GM10266 (cell line): Measurements from ENCODE around the gene DOCK3.
"Not testable (repeated sequence)": the region's sequence is repeated elsewhere in the genome, so short reads cannot be mapped to it uniquely, and the experiment has no call there.

Experiments used
- DNase-seq: peaks from one replicate; pipeline ENCODE4 v3.0.0; 2012; ENCODE audit errors: extremely low spot score
- CTCF ChIP-seq: IDR thresholded peaks from 2 replicates; pipeline ENCODE4 v1.5.1; 2012; ENCODE audit warnings: mild to moderate bottlenecking, low read depth; ENCODE audit not compliant: control insufficient read depth, insufficient read depth; ENCODE audit errors: missing control alignments

DOCK3 gene

GRCh38 chr3:50947419-50947818, 272.7 kb downstream of the DOCK3 start:
- TF ChIP-seq CTCF: no peak
- no peak for DNase-seq

- TF ChIP-seq CTCF: no peak
- DNase-seq: peak; percentile 17
These were observed 275.9 kb downstream of the DOCK3 start for GRCh38 chr3:50950591-50950990.

GRCh38 chr3:50953825-50954414, 279.2 kb downstream of the DOCK3 start:
- no peak for TF ChIP-seq CTCF
- DNase-seq: no peak

- no peak for DNase-seq
- no peak for TF ChIP-seq CTCF
These were observed 286.7 kb downstream of the DOCK3 start for GRCh38 chr3:50961386-50961785.

- peak; percentile 57 for DNase-seq
- peak; percentile 88 for TF ChIP-seq CTCF
These were observed 296.8 kb downstream of the DOCK3 start for GRCh38 chr3:50971487-50971924.

GRCh38 chr3:50972029-50972428, 297.3 kb downstream of the DOCK3 start:
- TF ChIP-seq CTCF: no peak
- DNase-seq: no peak

GRCh38 chr3:50978586-50978985, 303.9 kb downstream of the DOCK3 start:
- DNase-seq: not testable (repeated sequence)
